Stomach (tissue), 9 donors: ENCODE measurements around the gene COPG1. TPM values are rescaled to one million over a fixed set of nuclear protein-coding genes. Genes with fewer than 3 reads are reported as not detected.

Experiments
- DNase-seq, 2 donors: peaks; one replicate each; pipeline versions ENCODE4 v3.0.0 to v3.0.0-alpha.2; 2013 to 2019
- H3K27ac ChIP-seq, 5 donors: fragments of 200-600 bp in 4 of 5; sonication (generic) in 4 of 5; one replicate each; pipeline ENCODE4 v1.5.1; 2013 to 2019; ENCODE audit warnings: mild to moderate bottlenecking in 1 of 5, moderate library complexity in 1 of 5
- H3K27me3 ChIP-seq, 3 donors: fragments of 200-600 bp; sonication (generic); one replicate each; pipeline ENCODE4 v1.5.1; 2017 to 2019; ENCODE audit warnings: mixed run types in 1 of 3
- H3K36me3 ChIP-seq, 4 donors: fragments of 200-600 bp; sonication (generic); 1 replicate in 3 of 4; 2 replicates in 1 of 4; pipeline ENCODE4 v1.5.1; 2016 to 2019
- H3K4me1 ChIP-seq, 4 donors: fragments of 200-600 bp; sonication (generic); one replicate each; pipeline ENCODE4 v1.5.1; 2016 to 2019
- H3K4me3 ChIP-seq, 4 donors: fragments of 200-600 bp; sonication (generic) in 3 of 4; one replicate each; pipeline ENCODE4 v1.5.1; 2016 to 2019; ENCODE audit warnings: mild to moderate bottlenecking in 1 of 4
- H3K9me3 ChIP-seq, 4 donors: fragments of 200-600 bp; sonication (generic); one replicate each; pipeline ENCODE4 v1.5.1; 2016 to 2019
- CTCF ChIP-seq, 7 experiments: fragments of 450-650 bp in 4 of 7; fragments of 200-600 bp in 3 of 7; sonication (generic) in 3 of 7; IDR thresholded peaks; one replicate each; pipeline ENCODE4 v1.5.1; 2016 to 2019; ENCODE audit warnings: antibody characterized with exemption in 7 of 7, control low read depth in 2 of 7, mild to moderate bottlenecking in 1 of 7
- EP300 ChIP-seq: sonication (generic); formaldehyde crosslinking; IDR thresholded peaks from one replicate; pipeline ENCODE4 v1.6.1; 2017; ENCODE audit warnings: antibody characterized with exemption
- POLR2A ChIP-seq, 4 donors: fragments of 450-650 bp; IDR thresholded peaks; one replicate each; pipeline ENCODE4 v1.6.1; 2016; ENCODE audit warnings: antibody characterized with exemption in 4 of 4, control low read depth in 2 of 4, mild to moderate bottlenecking in 1 of 4, moderate library complexity in 1 of 4
- POLR2AphosphoS5 ChIP-seq, 3 donors: sonication (generic); formaldehyde crosslinking; IDR thresholded peaks; one replicate each; pipeline ENCODE4 v1.6.1; 2016; ENCODE audit warnings: antibody characterized with exemption in 3 of 3
- WGBS, 5 donors: extraction: QIAGEN DNeasy Blood & Tissue Kit in 3 of 5; methylation state at CpG; one replicate each; pipeline versions ENCODE4 v1.1.5 to v1.1.7; 2013 to 2018; 5-methylcytosine and 5-hydroxymethylcytosine counted together
- intact Hi-C: fragments of 100-400 bp; cut with DNase I; formaldehyde crosslinking; loops from one replicate; pipeline ENCODE4 v1.15.1; 2023; ENCODE audit warnings: low total_unique reads
- polyA plus RNA-seq, 3 donors: library from polyadenylated mRNA; stranded (reverse); fragments of 200-250 nt; gene quantifications; one replicate each; pipeline ENCODE4 v1.2.3, GENCODE V29; 2013
- total RNA-seq, 5 donors: library from RNA; depleted of rRNA; stranded (reverse); fragments of >200 nt; gene quantifications; one replicate each; pipeline versions ENCODE4 v1.1.0 to v1.2.3, GENCODE V29; 2014 to 2016
- donor health status: healthy with polysubstance abuse.
- donor health status: Bipolar disorder and iron deficiency.
- donor health status: healthy.

The COPG1 gene
- total and polyA plus RNA-seq, 8 donors = 38.5 to 356 (median 113) TPM

GRCh38 chr3:129320825-129321487 lies 71.5 kb downstream of the COPG1 start:
- Histone ChIP-seq H3K4me3 (no peak overlapping the region), H3K4me1 (peaks cover 8 to 21% (median 17%) of the 10 kb centered on the region in 4 donors), H3K27me3 (no peaks in the 10 kb centered on the region), H3K36me3 (peaks cover 0 to 50% (median 29%) of the 10 kb centered on the region in 4 donors), H3K27ac (no peak overlapping the region), H3K9me3 (no peaks in the 10 kb centered on the region)
- intact Hi-C loops = no loop called here
- no peak for DNase-seq
- WGBS, 5 donors = 85 to 94% (median 94%) methylated on average over 7 of the region's 7 CpGs
- no peak for TF ChIP-seq EP300
- no peak for TF ChIP-seq POLR2AphosphoS5 (IDR thresholded peaks at IDR 0.05)
- TF ChIP-seq CTCF (IDR thresholded peaks at IDR 0.05) = no peak
- TF ChIP-seq POLR2A (IDR thresholded peaks at IDR 0.05) = no peak

DNA sequence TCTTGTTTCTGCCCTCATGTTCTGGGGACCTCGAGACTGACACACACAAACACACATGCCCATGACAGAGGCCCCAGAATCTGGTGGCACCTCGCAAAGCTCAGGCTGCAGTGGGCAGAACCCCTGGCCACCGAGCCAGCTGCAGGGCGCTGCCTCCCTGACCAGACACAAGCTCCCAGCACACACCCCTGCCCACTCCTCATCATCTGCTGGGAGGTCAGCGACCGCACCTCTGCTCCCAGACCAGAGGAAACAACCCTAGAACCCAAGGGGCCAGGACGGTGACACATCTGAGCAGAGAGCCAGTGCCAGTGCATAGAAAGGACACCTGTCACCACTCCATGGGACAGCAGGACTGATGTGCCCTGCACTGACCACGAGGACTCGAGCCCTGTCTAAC lies 72.5 kb downstream of the COPG1 start:
- H3K9me3 ChIP-seq = no peaks in the 10 kb centered on the region
- DNase-seq = no peak
- H3K27ac ChIP-seq = no peak overlapping the region
- H3K4me3 ChIP-seq = no peak overlapping the region
- TF ChIP-seq POLR2AphosphoS5 (IDR thresholded peaks at IDR 0.05) (no peak), EP300 (no peak)
- H3K27me3 ChIP-seq = no peaks in the 10 kb centered on the region
- peaks cover 4 to 13% (median 12%) of the 10 kb centered on the region in 4 donors for H3K4me1 ChIP-seq
- peaks cover 0 to 50% (median 29%) of the 10 kb centered on the region in 4 donors for H3K36me3 ChIP-seq
- intact Hi-C loops = no loop called here
- 85 to 93% (median 91%) methylated on average over 9 of the region's 9 CpGs for WGBS, 5 donors

- Histone ChIP-seq H3K36me3 (peaks cover 0 to 50% (median 29%) of the 10 kb centered on the region in 4 donors), H3K27me3 (no peaks in the 10 kb centered on the region), H3K4me1 (no peaks in the 10 kb centered on the region), H3K9me3 (no peaks in the 10 kb centered on the region), H3K27ac (no peak overlapping the region), H3K4me3 (no peak overlapping the region)
- no peak for TF ChIP-seq EP300
- TF ChIP-seq POLR2AphosphoS5 (IDR thresholded peaks at IDR 0.05) = no peak
- no peak for TF ChIP-seq CTCF (IDR thresholded peaks at IDR 0.05)
- no peak for TF ChIP-seq POLR2A (IDR thresholded peaks at IDR 0.05)
- 67 to 78% (median 77%) methylated on average over 12 of the region's 12 CpGs for WGBS, 5 donors
- intact Hi-C loops = no loop called here
- no peak for DNase-seq
Measured at GRCh38 chr3:129323651-129324294, 74.4 kb downstream of the COPG1 start.

GRCh38 chr3:129324855-129325254 lies 75.4 kb downstream of the COPG1 start:
- intact Hi-C loops = no loop called here
- WGBS, 5 donors = 92 to 96% (median 94%) methylated on average over 11 to 12 of the region's 12 CpGs
- Histone ChIP-seq H3K27ac (no peak overlapping the region), H3K4me3 (no peak overlapping the region), H3K36me3 (peaks cover 0 to 48% (median 26%) of the 10 kb centered on the region in 4 donors), H3K9me3 (no peaks in the 10 kb centered on the region), H3K27me3 (no peaks in the 10 kb centered on the region), H3K4me1 (no peaks in the 10 kb centered on the region)
- DNase-seq = no peak
- no peak for TF ChIP-seq POLR2AphosphoS5 (IDR thresholded peaks at IDR 0.05)
- no peak for TF ChIP-seq POLR2A (IDR thresholded peaks at IDR 0.05)
- TF ChIP-seq EP300 = no peak
- no peak for TF ChIP-seq CTCF (IDR thresholded peaks at IDR 0.05)

DNA sequence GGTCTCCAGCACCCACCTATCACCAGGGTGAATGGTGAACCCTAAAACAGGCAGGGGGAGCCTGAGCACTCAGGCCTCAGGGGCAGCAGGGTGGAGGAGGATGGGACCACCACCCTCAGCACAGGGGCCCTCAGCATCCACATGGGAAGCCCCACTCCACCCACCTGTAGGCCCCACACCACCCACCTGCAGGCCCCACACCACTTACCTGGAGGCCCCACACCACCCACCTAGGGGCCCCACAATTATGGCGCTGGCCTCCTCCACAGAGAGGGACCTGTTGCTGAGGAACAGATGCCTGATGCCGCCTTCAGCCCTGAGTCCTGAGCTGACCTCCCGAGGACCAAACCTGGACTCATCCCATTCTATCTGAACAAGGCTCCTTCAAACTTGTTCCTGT lies 76.0 kb downstream of the COPG1 start:
- no peaks in the 10 kb centered on the region for H3K9me3 ChIP-seq
- no peak overlapping the region for H3K27ac ChIP-seq
- DNase-seq = no peak
- no peak for TF ChIP-seq CTCF (IDR thresholded peaks at IDR 0.05)
- TF ChIP-seq POLR2A (IDR thresholded peaks at IDR 0.05) = no peak
- no peak for TF ChIP-seq EP300
- no peak for TF ChIP-seq POLR2AphosphoS5 (IDR thresholded peaks at IDR 0.05)
- no peaks in the 10 kb centered on the region for H3K4me1 ChIP-seq
- peaks cover 0 to 42% (median 21%) of the 10 kb centered on the region in 4 donors for H3K36me3 ChIP-seq
- H3K4me3 ChIP-seq = no peak overlapping the region
- intact Hi-C loops = no loop called here
- 75 to 98% (median 93%) methylated on average over 3 of the region's 3 CpGs for WGBS, 5 donors
- H3K27me3 ChIP-seq = no peaks in the 10 kb centered on the region
